Frontal cortex (tissue), 4 donors: Measurements from ENCODE around the gene LSS. TPM values are rescaled to one million over a fixed set of nuclear protein-coding genes. Genes with fewer than 3 reads are reported as not detected.
"Not testable (repeated sequence)": the region's sequence is repeated elsewhere in the genome, so short reads cannot be mapped to it uniquely, and the experiment has no call there.

ENCODE experiments used
- DNase-seq, 2 donors: peaks; one replicate each; pipeline ENCODE4 v3.0.0; 2012; ENCODE audit warnings: low spot score in 2 of 2
- FAIRE-seq: peaks from 2 replicates; lab custom pipeline; 2012; peaks lifted over from hg19 to GRCh38; lab: Jason Lieb, UNC
- total RNA-seq: library from RNA; depleted of rRNA; stranded (reverse); fragments of >200 nt; gene quantifications from one replicate; pipeline ENCODE4 v1.2.3, GENCODE V29; 2014
- donor health status: control.
- donor health status: control.
- donor health status: control.

LSS gene
- total RNA-seq, 1 donor from 2014 or later = 39.5 TPM

DNA sequence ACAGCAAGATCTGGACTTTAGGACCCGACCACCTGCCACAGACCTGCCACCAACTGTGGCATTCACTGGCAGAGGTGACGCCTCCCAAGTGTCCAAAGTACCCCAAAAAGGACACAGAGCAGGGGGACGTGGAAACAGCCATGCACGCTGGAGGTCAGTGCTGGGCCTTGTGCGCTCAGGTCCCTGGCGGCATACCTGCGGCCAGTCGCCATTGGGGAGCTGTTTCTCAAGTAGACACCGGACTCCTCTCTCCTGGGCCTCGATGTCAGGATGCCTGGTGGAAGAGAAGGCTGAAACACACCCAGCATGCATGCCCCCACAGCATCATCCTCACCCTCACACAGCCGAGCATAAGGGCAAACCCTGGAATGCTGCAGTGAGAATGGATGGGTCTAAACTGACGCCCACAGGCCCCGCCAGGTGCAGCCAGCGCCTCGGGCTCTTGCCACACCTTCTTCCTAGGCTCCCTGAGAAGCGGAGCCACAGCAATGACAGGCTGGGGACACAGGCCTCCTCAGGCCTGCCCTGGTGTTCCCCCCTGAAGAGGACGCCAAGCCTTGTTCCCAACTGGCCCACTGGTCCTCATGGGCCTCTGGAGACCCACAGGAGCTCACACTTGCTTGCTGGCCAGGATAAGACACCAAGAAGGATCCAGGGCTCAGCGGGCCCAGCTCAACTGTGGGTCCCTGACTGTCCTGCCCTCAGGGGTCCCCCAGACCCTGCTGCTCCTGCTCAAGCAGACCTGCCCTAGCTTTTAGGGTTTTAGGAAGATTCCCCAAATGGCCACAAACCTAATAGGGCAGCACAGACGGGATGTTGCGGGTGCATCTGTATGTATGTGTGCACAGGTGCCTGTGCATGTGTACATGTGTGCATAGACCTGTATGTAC is 36.6 kb downstream of the LSS start:
- FAIRE-seq (no peak), DNase-seq (no peak)

DNA sequence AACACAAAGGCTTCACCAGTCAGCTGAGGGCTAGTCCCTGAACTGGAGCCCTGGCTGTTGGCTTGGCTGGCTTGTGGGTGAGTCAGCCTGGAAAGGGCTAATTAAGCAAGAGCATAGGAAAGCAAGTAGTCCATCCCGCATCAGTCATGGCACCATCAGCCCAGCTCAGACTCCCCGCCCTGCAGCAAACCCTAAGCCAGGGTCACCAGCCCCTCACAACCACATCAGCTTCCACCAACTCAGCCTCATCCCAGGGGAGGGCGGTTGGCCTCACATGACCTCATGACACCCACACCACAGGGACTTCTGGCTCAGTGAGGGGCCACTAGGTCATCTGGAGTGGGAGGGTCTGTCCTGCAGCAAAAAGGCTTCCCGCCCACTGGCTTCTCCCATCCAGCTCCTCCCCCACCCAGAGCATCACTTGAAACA is 37.3 kb downstream of the LSS start:
- DNase-seq = no peak

DNA sequence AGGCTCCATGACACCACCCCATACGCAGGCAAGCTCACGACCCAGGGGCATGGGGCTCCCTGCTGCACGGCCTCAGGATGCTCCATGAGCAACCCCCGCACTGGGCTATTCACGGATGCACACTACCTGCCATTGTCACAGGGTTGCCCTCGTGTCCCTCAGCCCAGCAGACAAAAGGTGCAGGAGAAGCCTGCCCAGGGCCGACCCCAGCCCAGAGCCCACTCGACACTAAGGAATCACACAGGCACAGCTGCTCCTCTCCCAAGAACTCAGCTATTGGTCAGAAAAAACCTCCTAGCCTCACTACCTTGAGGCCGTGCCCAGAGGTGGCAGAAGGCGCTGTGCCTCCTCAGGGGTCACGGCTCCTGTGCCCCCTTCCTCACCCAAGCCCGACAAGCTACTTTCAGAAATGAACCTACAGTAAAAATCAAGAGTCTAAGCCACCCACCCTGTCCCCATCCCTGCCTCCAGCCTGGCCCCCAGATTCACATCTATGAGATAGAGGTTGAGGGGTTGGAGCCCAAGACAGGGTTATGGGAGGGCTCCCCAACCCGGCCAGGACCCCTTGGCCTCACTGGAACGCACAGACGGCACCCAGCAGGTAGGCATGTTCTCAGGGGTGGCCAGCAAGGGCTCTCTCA is 38.0 kb downstream of the LSS start:
- FAIRE-seq (no peak), DNase-seq (no peak)

More for the DNA sequence above, 37.3 kb downstream of the LSS start:
- FAIRE-seq = no peak

DNA sequence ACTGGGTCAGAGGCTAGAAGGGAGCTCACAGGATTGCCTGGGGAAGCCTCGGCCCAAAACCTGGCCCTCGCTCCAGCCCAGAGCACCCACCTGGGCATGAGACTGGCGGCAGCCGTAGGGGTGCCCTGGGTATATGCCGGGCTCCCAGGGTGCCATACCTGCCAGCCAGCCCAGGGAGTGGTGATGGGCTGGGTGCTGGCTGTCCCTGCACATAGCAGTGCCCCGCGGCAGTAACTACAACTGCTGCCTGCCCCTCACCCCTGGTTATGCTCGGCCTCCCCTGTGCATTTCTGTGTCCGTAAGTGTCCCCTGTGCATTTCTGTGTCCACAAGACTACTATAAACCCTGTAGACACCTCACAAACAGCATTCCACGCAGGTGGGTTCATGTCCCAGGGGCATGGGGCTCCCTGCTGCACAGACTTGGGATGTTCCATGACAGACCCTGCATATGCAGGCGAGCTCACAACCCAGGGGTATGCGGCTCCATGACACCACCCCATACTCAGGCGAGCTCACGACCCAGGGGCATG is 38.5 kb downstream of the LSS start:
- FAIRE-seq = no peak
- no peak for DNase-seq

DNA sequence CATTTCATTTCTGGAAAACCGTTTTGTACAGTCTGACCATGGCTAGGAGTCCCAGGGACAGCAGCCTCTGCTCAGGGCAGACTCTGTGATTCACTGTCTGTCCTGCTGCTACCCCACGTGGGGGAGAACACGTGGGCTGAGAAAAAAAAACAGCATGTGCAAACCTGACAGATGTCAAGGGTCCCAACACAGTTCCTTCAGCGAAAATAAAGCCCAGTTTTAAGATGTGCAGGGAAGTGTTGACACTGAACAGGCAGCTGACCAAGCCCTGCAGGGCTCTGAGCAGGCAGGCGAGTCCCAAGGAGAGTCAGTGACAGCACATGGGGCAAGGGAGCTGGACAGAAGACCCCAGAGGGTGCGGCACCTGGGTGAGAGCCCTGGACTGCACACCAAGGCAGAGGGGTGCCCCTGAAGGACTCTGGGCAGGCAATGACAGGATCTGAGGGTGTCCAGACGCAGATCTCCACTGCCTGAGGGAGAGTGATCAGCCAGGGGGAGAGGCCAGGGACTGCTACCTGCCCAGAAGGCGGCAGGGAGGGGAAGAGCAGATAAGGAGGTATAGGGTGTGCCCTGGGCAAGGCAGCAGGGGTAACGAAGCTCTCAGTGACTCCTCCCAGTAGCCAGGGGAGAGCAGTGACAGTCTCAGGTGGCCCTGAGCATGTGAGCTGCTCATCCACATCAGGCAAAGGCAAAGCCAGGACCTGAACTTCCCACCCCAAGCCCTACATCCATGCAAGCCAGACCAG is 39.2 kb downstream of the LSS start:
- DNase-seq = no peak
- no peak for FAIRE-seq

DNA sequence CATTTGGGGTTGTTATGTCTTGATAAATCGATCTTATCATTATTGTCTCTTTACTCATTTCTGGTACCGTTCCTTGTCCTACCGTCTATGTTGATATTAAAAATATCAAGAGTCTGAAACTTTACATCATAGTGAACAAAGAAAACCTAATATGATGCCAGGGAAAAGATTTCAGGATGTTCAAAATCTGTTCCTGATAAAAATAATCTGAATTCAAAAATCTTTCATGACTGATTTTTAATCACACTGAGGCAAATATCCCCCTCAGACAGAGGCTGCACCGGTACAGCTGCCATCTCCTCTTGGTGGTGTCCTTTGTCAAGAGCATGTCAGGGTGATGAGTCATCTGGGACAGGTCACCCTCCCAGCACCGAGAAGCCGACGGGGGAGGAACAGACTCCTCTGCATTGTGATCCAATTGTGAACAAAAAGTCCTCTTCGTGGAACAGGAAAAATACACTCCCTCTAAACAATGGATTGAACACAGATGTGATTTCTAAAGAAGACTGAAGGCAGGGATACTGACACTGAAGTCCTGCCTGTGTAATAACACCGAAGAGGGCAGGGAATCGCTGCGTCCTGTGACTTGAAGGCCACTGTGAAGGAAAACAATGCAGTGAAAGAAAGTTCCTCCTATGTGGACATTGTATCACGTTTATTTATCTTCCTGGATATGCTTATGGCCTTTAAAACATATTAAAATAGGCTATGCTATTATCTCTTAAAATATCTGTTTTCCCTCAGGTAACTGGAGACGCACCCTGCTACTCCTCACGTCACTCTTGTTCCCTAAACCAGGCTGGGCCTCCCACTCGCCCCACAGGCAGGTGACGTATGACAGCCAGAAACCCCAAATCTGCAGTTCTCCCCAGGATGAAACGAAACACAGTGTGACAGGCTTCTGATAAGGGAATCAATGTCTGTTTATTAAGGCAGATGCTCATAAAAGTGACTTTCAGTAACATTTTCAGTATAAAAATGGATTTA is 40.1 kb downstream of the LSS start:
- no peak for FAIRE-seq

DNA sequence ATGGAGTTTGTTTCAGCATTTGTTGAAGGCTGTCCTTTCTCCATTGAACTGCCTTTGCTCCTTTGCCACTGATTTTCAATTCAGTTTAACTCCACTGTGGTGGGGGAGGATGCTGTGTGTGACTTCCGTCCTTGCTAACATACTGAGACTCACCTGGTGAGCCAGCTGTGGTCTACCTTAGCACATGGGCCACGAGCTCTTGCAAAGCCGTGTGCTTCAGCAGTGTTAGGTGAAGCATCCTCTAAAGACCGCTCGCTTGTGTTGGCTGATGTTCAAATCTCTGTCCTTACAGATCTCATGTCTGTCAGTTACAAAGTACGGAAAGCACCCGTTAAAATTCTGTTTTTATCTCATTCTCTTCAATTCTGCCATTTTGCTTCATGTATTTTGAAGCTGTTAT is 40.8 kb downstream of the LSS start:
- no peak for FAIRE-seq
- no peak for DNase-seq

More for the DNA sequence above, 40.1 kb downstream of the LSS start:
- DNase-seq = peak in 1 of 2 donors; percentile 59

DNA sequence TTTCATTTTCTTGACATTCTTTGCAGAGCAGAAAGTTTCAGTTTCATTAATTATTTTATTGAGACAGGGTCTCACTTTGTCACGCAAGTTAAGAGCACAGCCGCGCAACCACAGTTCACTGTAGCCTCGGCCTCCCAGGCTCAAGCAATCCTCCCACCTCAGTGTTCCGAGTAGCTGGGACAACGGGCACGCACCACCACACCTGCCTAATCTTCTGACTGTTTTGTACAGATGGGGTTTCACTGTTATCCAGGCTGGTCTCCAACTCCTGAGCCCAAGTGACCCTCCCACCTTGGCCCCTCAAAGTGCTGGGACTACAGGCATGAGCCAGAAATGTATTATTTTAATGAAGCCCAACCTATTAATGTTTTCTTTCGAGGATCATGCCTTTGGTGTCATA is 41.3 kb downstream of the LSS start:
- no peak for FAIRE-seq
- DNase-seq = no peak

DNA sequence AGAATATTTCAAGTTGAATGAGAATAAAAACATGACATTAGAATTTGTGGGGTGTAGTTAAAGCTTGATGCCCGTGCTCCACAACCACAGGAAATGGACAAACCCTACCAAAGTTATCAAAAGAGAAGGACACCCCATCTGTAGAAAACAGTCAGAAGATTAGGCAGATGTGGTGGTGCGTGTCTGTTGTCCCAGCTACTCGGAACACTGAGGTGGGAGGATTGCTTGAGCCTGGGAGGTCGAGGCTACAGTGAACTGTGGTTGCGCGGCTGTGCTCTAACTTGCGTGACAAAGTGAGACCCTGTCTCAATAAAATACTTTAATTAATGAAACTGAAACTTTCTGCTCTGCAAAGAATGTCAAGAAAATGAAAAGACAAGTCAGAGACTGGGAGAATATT is 42.9 kb downstream of the LSS start:
- no peak for FAIRE-seq
- no peak for DNase-seq

DNA sequence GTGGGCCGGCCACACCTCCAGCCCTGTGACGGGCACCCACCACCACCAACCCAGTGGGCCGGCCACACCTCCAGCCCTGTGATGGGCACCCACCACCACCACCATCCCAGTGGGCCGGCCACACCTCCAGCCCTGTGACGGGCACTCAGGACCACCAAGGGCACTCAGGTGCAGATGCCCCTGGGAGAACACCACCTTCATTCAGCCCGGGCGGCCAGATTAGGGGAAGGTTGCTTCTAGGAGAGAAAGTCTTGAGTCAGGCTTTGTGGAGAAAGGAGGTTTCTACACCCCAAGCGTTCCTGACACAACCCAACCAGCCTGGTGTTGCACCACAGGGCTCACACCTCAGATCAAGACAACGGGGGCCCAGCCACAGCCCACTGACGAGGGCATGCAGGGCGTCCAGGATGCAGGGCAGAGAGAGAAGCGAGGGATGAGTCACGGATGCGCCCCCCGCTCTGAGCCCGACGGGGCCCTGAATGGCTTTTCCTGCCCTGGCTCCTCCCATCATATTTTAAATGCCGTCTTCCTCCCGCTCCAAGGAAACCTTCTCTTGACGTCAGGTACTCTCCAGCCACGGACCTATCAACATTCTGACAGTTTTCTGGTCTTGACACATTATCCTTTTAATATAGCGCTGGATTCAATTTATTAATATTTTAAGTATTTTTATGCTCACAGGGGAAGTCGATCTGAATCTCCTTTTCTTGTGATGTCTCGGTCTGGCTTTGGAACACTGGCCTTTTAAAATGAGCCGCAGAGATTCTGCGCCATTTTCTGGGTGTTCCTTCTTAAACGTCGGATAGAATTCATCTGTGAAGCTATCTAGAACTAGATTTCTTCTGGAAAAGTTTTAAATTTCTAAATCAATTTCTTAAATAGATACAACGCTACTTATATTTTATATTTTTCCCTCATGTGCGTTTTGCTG is 43.7 kb downstream of the LSS start:
- DNase-seq (peak; percentile 79 to 80), FAIRE-seq (no peak)

DNA sequence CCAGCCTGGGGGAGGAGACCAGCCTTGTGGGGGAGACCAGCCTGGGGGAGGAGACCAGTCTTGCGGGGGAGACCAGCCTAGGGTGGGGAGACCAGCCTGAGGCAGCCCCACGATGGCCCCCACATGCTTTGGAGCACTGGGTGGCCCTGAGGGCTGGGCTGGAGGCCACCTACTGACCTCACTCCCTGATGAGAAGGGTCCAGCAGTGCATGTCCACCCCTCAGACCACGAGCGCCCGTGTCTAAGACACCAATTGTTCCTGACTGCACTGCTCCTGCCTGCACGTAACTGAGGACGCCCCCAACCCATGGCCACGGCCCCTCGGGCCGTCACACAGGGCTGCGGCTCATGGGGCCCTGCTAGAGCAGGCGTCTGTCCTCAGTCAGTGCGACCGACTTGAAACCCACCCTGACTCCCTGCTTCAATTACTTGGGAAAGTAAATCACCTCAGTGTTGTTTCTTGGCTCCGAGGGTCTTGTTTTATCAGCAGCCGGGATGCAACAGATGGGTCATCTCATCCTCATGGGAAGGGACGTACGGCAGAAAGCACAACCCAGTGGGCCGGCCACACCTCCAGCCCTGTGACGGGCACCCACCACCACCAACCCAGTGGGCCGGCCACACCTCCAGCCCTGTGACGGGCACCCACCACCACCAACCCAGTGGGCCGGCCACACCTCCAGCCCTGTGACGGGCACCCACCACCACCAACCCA is 44.5 kb downstream of the LSS start, which contains the start of gene SPATC1L:
TSS of gene SPATC1L (minus strand) at position 550 of the 715 bp plus-strand sequence. CDS start 1,643 bp downstream, outside the sequence.
- DNase-seq = peak; percentile 83 to 86
- FAIRE-seq = peak; percentile 100

DNA sequence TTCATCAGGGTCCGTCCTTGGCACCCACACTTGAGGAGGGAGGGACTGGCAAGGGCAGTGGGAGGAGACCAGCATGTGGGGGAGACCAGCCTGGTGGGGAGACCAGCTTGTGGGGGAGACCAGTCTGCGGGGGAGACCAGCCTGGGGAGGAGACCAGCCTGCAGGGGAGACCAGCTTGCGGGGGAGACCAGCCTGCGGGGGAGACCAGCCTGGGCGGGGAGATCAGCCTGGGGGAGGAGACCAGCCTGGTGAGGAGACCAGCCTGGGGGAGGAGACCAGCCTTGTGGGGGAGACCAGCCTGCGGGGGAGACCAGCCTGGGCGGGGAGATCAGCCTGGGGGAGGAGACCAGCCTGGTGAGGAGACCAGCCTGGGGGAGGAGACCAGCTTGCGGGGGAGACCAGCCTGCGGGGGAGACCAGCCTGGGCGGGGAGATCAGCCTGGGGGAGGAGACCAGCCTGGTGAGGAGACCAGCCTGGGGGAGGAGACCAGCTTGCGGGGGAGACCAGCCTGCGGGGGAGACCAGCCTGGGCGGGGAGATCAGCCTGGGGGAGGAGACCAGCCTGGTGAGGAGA is 45.2 kb downstream of the LSS start:
- not testable (repeated sequence) for FAIRE-seq, DNase-seq

DNA sequence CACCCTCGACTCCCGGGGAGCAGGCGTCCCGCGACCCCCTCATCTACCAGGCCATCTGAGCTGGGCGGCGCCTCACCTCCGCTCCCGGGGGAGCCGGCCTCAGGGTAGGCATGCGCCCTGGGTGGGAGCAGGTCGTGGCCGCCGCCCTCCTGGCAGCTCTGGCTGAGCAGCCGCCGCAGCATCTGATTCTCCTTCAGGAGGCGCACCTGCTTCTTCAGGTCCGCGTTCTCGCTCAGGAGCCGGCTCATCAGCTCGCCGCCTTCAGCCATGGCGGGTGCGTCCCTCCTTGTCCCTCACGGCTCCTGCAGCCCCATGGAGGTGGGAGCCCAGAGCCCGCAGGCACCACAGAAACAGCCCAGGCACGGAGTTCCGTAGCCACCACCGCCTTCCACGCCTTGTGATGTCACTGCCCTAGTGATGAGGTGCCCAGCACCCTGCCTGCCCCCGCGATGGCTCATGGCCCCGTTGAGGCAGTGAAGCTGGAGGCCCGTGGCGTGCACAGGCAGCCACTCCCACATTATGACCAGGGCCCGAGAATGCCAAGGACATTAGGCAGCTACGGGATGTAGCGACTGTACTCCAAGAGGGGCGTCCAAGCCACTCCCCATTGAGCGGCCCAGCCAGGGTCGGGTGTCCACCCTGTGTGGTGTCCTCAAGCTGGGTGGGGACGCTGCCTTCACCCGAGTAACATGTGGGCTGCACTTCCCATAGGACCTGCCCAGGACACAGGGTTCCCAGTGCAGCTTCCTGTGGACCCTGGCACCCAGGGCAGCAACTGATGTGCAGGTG is 45.8 kb downstream of the LSS start:
- DNase-seq = no peak
- no peak for FAIRE-seq

DNA sequence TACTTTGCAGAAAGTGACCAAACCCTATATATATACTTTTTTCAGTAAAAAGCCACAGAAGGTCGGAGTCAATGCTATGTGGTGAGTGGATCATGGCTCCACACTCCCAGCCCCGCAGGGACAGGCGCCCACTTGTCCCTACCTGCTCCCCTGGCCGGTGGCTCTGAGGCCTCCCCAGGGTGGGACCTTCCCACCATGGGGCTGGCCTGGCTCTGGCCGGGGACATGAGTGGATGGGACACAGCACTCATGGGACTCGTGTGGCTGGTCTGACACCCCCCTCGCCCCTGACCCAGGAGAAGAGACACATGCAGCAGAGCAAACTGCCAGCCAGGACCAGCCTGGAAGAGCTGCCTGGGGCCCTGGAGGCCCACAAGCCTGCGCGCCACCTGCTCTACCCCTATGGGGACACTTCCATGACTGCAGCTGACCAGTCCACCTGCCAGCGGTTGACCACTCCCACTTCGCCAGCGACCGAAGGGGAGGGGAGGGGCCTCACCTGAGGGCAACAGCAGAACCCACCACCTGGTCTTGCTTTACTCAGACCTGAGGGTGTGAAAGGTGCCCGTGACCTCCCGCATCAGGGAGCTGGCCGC is 46.5 kb downstream of the LSS start:
- FAIRE-seq (no peak), DNase-seq (no peak)

DNA sequence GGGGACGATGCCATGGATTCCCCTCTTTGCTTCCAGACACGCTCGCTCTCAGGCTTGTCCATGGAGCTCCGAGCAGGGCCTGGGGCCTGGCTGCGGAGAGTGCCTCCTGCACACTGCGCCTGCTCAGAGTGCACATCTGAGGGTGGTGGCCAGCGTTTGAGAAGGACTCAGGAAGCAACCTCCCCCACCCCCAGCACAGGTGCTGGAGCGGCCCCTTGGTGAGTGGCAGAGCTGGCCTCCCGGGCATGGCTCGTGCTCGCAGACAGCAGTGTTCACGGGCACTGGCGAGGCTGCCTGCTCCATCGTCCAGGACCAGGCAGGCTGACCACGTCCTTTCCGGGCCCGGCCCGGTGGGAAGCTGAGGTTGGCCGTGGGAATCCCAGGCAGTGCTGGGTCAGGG is 47.1 kb downstream of the LSS start:
- DNase-seq = no peak
- no peak for FAIRE-seq
